ENCODE data around the gene ABCB9. TPM values are rescaled to one million over a fixed set of nuclear protein-coding genes. Genes with fewer than 3 reads are reported as not detected.

Gene ABCB9
- total and polyA plus RNA-seq, 2 experiments from 2014 or later, result 1.2 to 7.0 TPM

- Histone ChIP-seq H3K36me3 (ENCODE audit: insufficient read depth) (no peaks in the 10 kb centered on the region), H3K9me2 (ENCODE audit: insufficient read depth) (no peaks in the 10 kb centered on the region), H4K20me1 (replicated peaks; ENCODE audit: insufficient read depth) (no peaks in the 10 kb centered on the region), H3K4me2 (no peak overlapping the region), H3K4me1 (ENCODE audit: insufficient read depth) (no peaks in the 10 kb centered on the region), H3F3A (replicated peaks; ENCODE audit: low read depth) (no peaks in the 10 kb centered on the region), H3K79me2 (replicated peaks; ENCODE audit: insufficient read depth) (no peaks in the 10 kb centered on the region), H3K4me3 (no peak overlapping the region), H2AFZ (no peak overlapping the region), H3K27me3 (ENCODE audit: insufficient read depth) (no peaks in the 10 kb centered on the region), H3K27ac (ENCODE audit: low read depth) (no peak overlapping the region)
- Mint-ChIP-seq H3K9me3 (no peaks in the 10 kb centered on the region; the same call in 2 of the 3 replicates), H3K27ac (no peak overlapping the region), H3K4me1 (no peaks in the 10 kb centered on the region), H3K36me3 (ENCODE audit: low read depth) (no peaks in the 10 kb centered on the region), H3K27me3 (ENCODE audit: insufficient read depth, low read depth, poor library complexity) (peaks cover 9% of the 10 kb centered on the region), H3K4me3 (no peak overlapping the region)
- no peak for ATAC-seq
- TF ChIP-seq CREB1 (CRISPR knock-in tag; IDR thresholded peaks at IDR 0.05; ENCODE audit: low read depth) (no peak), CTCF (conservative IDR thresholded peaks at IDR 0.05; ENCODE audit: low read depth in 2 of 2) (no peak), STAT1 (IDR thresholded peaks at IDR 0.05; ENCODE audit: unreplicated experiment) (no peak), NANOG (IDR thresholded peaks at IDR 0.05; ENCODE audit: borderline replicate concordance) (no peak), ETS1 (IDR thresholded peaks at IDR 0.05) (no peak), REST (IDR thresholded peaks at IDR 0.05; ENCODE audit: unreplicated experiment) (no peak), ZNF114 (CRISPR knock-in tag; IDR thresholded peaks at IDR 0.05) (no peak), EZH2 (IDR thresholded peaks at IDR 0.05; ENCODE audit: low read depth, unreplicated experiment) (no peak), ZNF331 (CRISPR knock-in tag; IDR thresholded peaks at IDR 0.05; ENCODE audit: low read depth) (no peak), ZNF462 (CRISPR knock-in tag; IDR thresholded peaks at IDR 0.05) (no peak), JUNB (IDR thresholded peaks at IDR 0.05; ENCODE audit: unreplicated experiment) (no peak), POLR2AphosphoS5 (IDR thresholded peaks at IDR 0.05; ENCODE audit: low read depth) (no peak), EZH2phosphoT487 (IDR thresholded peaks at IDR 0.05; ENCODE audit: unreplicated experiment) (no peak)
- DNase-seq (ENCODE audit: low spot score), result no peak
These were observed 29.4 kb upstream of the ABCB9 start for GRCh38 chr12:122995503-122996187.
